Peyer's patch (tissue), 4 donors: ENCODE data around the gene C4BPA. TPM values are rescaled to one million over a fixed set of nuclear protein-coding genes. Genes with fewer than 3 reads are reported as not detected.
A peak's percentile ranks its signal among the peaks of the same experiment; 100 is the strongest.

ENCODE experiments used
- DNase-seq, 3 donors: peaks; one replicate each; pipeline ENCODE4 v3.0.0-alpha.2; 2017 to 2019
- H3K27ac ChIP-seq, 4 donors: fragments of 200-600 bp; sonication (generic); one replicate each; pipeline ENCODE4 v1.5.1; 2016 to 2019
- H3K27me3 ChIP-seq, 2 donors: fragments of 200-600 bp; sonication (generic); one replicate each; pipeline ENCODE4 v1.5.1; 2019
- H3K36me3 ChIP-seq, 3 donors: fragments of 200-600 bp; sonication (generic); one replicate each; pipeline ENCODE4 v1.5.1; 2016 to 2019
- H3K4me1 ChIP-seq, 4 donors: fragments of 200-600 bp; sonication (generic); one replicate each; pipeline ENCODE4 v1.5.1; 2016 to 2019
- H3K4me3 ChIP-seq, 4 donors: fragments of 200-600 bp; sonication (generic); 1 replicate in 3 of 4; 2 replicates in 1 of 4; pipeline ENCODE4 v1.5.1; 2016 to 2019; ENCODE audit warnings: mild to moderate bottlenecking in 1 of 4
- H3K9me3 ChIP-seq, 4 donors: fragments of 200-600 bp; sonication (generic); one replicate each; pipeline ENCODE4 v1.5.1; 2016 to 2019; ENCODE audit warnings: mild to moderate bottlenecking in 1 of 4
- POLR2A ChIP-seq, 2 donors: fragments of 450-650 bp; IDR thresholded peaks; one replicate each; pipeline ENCODE4 v1.5.1; 2017; ENCODE audit warnings: antibody characterized with exemption in 2 of 2, mild to moderate bottlenecking in 2 of 2, moderate library complexity in 2 of 2
- total RNA-seq, 4 donors: library from RNA; depleted of rRNA; stranded (reverse); fragments of >200 nt; gene quantifications; one replicate each; pipeline ENCODE4 v1.1.0, GENCODE V29; 2016
- TF ChIP-seq, protein P1 (sequence below), 6 experiments: fragments of 450-650 bp in 4 of 6; fragments of 200-600 bp in 2 of 6; sonication (generic) in 1 of 6; IDR thresholded peaks; one replicate each; pipeline ENCODE4 v1.5.1; 2017 to 2019; ENCODE audit warnings: antibody characterized with exemption in 6 of 6, mild to moderate bottlenecking in 3 of 6, moderate library complexity in 1 of 6

C4BPA gene
- total RNA-seq, 4 donors from 2014 or later = 0.67 to 2.6 (median 1.2) TPM; not detected in 1

DNA sequence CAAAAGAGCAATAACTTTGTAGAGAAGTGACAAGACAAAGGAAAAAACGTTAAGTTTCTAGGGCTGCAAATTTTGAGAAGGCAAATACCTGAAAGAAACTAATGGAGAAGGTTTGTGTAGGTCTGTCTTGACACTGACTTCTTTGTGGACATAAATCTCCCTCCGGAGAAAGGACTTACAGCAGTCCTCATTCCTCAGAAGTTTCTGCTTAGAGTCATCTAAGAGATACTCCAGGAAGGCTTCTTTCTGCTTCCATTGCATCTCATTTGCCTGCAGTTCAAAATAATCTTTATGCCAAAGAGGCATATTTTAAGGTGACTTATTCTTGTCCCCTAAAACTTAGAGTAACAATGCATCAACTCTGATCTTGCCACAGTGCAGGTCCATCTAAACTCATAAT, 19.8 kb upstream of the C4BPA start:
- H3K4me1 ChIP-seq = peaks cover 0 to 6% (median 3%) of the 10 kb centered on the region in 4 donors
- H3K27me3 ChIP-seq = no peaks in the 10 kb centered on the region
- DNase-seq = no peak
- H3K36me3 ChIP-seq = no peaks in the 10 kb centered on the region
- no peak overlapping the region for H3K27ac ChIP-seq
- H3K4me3 ChIP-seq = no peak overlapping the region
- TF ChIP-seq, protein P1, sequence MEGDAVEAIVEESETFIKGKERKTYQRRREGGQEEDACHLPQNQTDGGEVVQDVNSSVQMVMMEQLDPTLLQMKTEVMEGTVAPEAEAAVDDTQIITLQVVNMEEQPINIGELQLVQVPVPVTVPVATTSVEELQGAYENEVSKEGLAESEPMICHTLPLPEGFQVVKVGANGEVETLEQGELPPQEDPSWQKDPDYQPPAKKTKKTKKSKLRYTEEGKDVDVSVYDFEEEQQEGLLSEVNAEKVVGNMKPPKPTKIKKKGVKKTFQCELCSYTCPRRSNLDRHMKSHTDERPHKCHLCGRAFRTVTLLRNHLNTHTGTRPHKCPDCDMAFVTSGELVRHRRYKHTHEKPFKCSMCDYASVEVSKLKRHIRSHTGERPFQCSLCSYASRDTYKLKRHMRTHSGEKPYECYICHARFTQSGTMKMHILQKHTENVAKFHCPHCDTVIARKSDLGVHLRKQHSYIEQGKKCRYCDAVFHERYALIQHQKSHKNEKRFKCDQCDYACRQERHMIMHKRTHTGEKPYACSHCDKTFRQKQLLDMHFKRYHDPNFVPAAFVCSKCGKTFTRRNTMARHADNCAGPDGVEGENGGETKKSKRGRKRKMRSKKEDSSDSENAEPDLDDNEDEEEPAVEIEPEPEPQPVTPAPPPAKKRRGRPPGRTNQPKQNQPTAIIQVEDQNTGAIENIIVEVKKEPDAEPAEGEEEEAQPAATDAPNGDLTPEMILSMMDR (IDR thresholded peaks at IDR 0.05) = no peak
- TF ChIP-seq POLR2A (IDR thresholded peaks at IDR 0.05) = no peak
- H3K9me3 ChIP-seq = no peaks in the 10 kb centered on the region

DNA sequence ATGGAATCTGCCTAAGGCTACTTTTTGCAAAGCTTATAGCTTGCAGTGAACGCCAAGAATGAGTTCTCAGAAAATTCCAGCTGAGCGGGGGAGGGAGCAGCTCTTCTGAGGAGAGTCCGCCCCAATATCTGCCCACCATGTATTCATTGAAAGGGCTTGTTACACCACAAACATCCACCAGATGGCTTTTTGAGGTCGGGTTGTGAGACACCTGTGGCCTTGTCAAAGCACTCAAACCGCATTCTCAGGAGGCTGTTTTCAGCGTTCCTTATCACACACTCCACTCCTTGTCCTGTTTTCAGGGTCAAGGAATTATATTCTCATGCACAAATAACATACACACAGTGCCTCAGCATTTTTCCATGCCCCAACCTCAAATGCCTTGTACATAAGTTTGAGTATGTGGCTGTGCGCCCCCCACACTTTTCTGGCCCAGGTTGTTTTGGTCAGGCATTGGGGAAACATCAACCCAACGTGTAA, 19.3 kb upstream of the C4BPA start:
- peaks cover 0 to 6% (median 3%) of the 10 kb centered on the region in 4 donors for H3K4me1 ChIP-seq
- H3K36me3 ChIP-seq = no peaks in the 10 kb centered on the region
- H3K27me3 ChIP-seq = no peaks in the 10 kb centered on the region
- TF ChIP-seq POLR2A (IDR thresholded peaks at IDR 0.05) = peak in 1 of 2 donors; percentile 19
- TF ChIP-seq, protein P1 (IDR thresholded peaks at IDR 0.05) = peak; percentile 58 to 84 (median 74)
- H3K4me3 ChIP-seq = no peak overlapping the region
- no peak overlapping the region for H3K27ac ChIP-seq
- no peaks in the 10 kb centered on the region for H3K9me3 ChIP-seq
- DNase-seq = peak in 2 of 3 donors; percentile 51 to 78

DNA sequence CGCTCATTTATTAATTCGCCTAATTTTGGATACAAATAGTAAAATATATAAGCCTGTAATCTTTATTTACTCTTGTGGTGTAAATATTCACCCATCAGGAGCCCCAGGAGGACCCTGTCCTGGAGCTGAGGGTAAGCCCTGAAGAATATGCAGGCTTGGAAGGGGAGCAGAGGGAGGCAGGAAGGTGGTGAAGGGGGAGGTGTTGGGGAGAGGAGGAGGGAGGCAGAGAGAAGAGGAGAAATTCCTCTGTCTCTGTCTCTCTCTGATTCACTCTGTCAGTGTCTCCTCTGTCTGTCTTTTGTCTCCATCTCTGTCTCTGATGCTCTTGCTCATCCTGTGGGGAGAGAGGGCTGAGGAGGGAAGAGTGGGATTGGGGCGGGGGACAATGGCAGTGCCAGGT, 18.1 kb upstream of the C4BPA start:
- H3K36me3 ChIP-seq = no peaks in the 10 kb centered on the region
- no peak for TF ChIP-seq POLR2A (IDR thresholded peaks at IDR 0.05)
- TF ChIP-seq, protein P1 (IDR thresholded peaks at IDR 0.05) = no peak
- peaks cover 0 to 6% (median 3%) of the 10 kb centered on the region in 4 donors for H3K4me1 ChIP-seq
- no peaks in the 10 kb centered on the region for H3K9me3 ChIP-seq
- no peak overlapping the region for H3K27ac ChIP-seq
- no peak for DNase-seq
- no peak overlapping the region for H3K4me3 ChIP-seq
- no peaks in the 10 kb centered on the region for H3K27me3 ChIP-seq

DNA sequence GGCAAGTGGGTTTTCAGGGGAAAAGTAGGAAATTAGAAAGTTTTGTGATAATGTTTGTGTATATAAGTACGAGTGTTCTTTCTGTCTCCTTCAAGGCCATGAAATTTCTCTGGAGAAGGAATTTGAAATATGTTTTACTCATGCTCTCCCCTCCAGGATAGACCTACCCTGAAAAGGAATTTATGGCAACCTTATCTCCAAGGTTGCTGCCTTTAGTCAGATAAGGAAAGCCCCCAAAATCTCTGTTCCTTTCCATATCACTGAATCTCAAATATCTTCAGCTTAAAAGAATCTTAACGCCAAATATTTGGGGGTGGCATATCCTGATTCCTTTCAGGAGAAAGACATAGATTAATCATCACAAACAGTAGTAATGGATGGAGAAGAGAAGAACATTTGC, 15.9 kb upstream of the C4BPA start:
- DNase-seq = no peak
- Histone ChIP-seq H3K4me3 (no peak overlapping the region), H3K27me3 (no peaks in the 10 kb centered on the region), H3K36me3 (no peaks in the 10 kb centered on the region), H3K4me1 (peaks cover 0 to 6% (median 3%) of the 10 kb centered on the region in 4 donors), H3K27ac (peak overlapping the region in 1 of 4 donors; percentile 64), H3K9me3 (no peaks in the 10 kb centered on the region)
- TF ChIP-seq POLR2A (IDR thresholded peaks at IDR 0.05) = no peak
- TF ChIP-seq, protein P1 (IDR thresholded peaks at IDR 0.05) = no peak

DNA sequence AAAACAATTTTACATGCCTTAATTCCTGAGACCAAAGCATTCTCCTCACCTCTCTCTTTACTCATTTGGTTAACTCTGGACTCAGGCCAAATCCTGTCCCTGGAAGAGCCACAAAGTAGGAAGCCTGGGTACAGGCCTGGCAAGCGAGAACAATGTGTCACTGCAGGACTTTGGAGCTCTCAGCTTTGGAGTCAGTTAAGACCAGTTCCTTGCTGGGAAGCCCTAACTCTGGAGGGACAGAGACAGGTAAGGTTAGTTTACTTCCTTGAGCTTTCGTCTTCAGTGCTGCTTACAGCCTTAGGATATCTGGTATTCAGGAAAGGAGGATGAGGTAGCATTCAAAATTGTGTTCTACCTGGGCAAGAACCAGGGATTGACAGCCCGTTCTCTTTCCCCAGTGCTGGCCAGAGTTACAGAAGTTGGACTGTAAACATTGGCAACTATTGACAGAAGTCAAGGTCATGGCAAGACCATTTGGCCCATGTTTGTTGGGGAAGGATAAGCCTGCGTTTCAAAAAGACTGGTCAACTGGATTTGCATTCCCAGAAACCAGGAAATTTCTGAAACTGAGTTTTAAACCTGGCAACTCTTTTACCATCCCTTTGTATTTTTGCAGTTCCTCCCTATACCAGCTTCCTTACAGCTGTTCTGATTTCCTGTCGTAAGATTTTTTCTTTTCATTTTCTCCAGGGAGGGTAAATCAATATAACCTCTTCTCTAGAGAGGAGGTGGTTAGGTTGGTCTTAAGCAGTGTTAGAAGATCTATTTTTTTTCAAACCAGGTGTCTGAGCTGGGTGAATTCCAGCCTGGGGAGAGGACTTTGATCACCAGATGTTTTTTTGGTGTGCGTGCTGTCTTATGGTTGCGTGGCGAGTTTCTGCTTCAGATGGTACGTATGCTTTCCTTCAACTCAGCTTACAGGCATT, 15.1 kb upstream of the C4BPA start, which contains the start of gene C4BPB:
TSS of gene C4BPB (plus strand) at position 160 of the 926 bp plus-strand sequence. CDS start at position 832, 672 bp downstream.
- Histone ChIP-seq H3K36me3 (no peaks in the 10 kb centered on the region), H3K9me3 (no peaks in the 10 kb centered on the region), H3K27me3 (no peaks in the 10 kb centered on the region), H3K4me1 (peaks cover 0 to 6% (median 3%) of the 10 kb centered on the region in 4 donors), H3K27ac (peak within 1 kb of the TSS in 3 of 4 donors; percentile 25 to 64 (median 58)), H3K4me3 (peak within 1 kb of the TSS in 2 of 4 donors; percentile 20 to 22)
- peak in 1 of 3 donors; percentile 75 for DNase-seq
- TF ChIP-seq, protein P1 (IDR thresholded peaks at IDR 0.05) = no peak
- no peak for TF ChIP-seq POLR2A (IDR thresholded peaks at IDR 0.05)
